ENCODE results near the gene WDR5B.

DNA sequence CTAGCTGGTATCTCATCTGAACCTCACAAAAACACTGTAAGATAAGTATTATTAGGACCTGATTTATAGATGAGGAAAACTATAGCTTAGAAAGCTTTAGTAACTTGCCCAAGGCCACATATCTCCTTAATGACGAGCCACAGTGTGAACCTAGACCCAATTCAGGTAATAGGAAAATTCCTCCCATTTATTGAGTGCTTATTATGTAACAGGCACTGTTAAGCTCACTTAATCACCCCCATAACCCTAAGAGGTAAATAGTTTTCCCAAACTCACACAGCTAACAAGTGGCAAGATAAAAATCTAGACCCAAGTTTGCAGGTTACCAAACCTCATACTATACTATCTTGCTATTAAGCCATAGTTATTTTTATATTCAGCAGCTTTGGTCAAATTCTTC is 7.9 kb downstream of the WDR5B start:
- TF ChIP-seq CTCF (IDR thresholded peaks at IDR 0.05 in 2 of 3, conservative IDR thresholded peaks at IDR 0.05 in 1 of 3; ENCODE audit: borderline replicate concordance in 1 of 3, insufficient read depth in 1 of 3, low read depth in 2 of 3, low read length in 2 of 3) (no peak), SRF (IDR thresholded peaks at IDR 0.05; ENCODE audit: low read depth) (no peak), FOSL1 (IDR thresholded peaks at IDR 0.05; ENCODE audit: low read depth) (no peak), REST (IDR thresholded peaks at IDR 0.05; ENCODE audit: low read depth) (no peak), POLR2AphosphoS5 (IDR thresholded peaks at IDR 0.05; ENCODE audit: low read depth, low read length) (no peak), EZH2 (IDR thresholded peaks at IDR 0.05) (no peak), CEBPB (IDR thresholded peaks at IDR 0.05; ENCODE audit: low read depth) (no peak), ZFX (IDR thresholded peaks at IDR 0.05) (no peak), POLR2A (IDR thresholded peaks at IDR 0.05; ENCODE audit: borderline replicate concordance, extremely low read depth, insufficient read depth, insufficient read length) (no peak), EGR1 (IDR thresholded peaks at IDR 0.05; ENCODE audit: low read depth) (no peak), TCF7L2 (IDR thresholded peaks at IDR 0.05; ENCODE audit: borderline replicate concordance, extremely low read depth, insufficient read depth, insufficient read length) (no peak), JUND (IDR thresholded peaks at IDR 0.05) (no peak)
- TF ChIP-seq, protein P1, sequence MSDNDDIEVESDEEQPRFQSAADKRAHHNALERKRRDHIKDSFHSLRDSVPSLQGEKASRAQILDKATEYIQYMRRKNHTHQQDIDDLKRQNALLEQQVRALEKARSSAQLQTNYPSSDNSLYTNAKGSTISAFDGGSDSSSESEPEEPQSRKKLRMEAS (IDR thresholded peaks at IDR 0.05), result no peak
